Fibroblast of lung (primary cell): ENCODE measurements around the gene AASDHPPT. TPM values are rescaled to one million over a fixed set of nuclear protein-coding genes. Genes with fewer than 3 reads are reported as not detected.

Experiments used
- DNase-seq, 2 donors: peaks; one replicate each; pipeline versions ENCODE4 v3.0.0 to v3.0.0-alpha.2; 2010; ENCODE audit warnings: low read depth in 2 of 2
- H2AFZ ChIP-seq: 2 replicates; pipeline ENCODE4 v1.5.1; 2012; ENCODE audit warnings: low read length, control low read depth, inconsistent platforms
- H3K27ac ChIP-seq: 2 replicates; pipeline ENCODE4 v1.5.1; 2011; ENCODE audit warnings: low read length, control low read depth; ENCODE audit not compliant: insufficient read depth
- H3K27me3 ChIP-seq: 2 replicates; pipeline ENCODE4 v1.5.1; 2011; ENCODE audit warnings: mild to moderate bottlenecking, low read length; ENCODE audit not compliant: control insufficient read depth, insufficient read depth
- H3K36me3 ChIP-seq: 2 replicates; pipeline ENCODE4 v1.5.1; 2011; ENCODE audit warnings: low read length; ENCODE audit not compliant: control insufficient read depth, insufficient read depth
- H3K4me1 ChIP-seq: 2 replicates; pipeline ENCODE4 v1.5.1; 2011; ENCODE audit warnings: low read length; ENCODE audit not compliant: control insufficient read depth, insufficient read depth; ENCODE audit errors: extremely low read depth
- H3K4me2 ChIP-seq: 2 replicates; pipeline ENCODE4 v1.5.1; 2011; ENCODE audit warnings: low read length, control low read depth; ENCODE audit not compliant: insufficient read depth; ENCODE audit errors: extremely low read depth
- H3K4me3 ChIP-seq, 4 experiments: fragments of 200-600 bp in 1 of 4; sonication (generic) in 1 of 4; replicated peaks in 1 of 4; 2 replicates each; pipeline ENCODE4 v1.5.1; 2011 to 2016; ENCODE audit warnings: low read length in 4 of 4, low read depth in 3 of 4, mild to moderate bottlenecking in 3 of 4, control low read depth in 2 of 4, inconsistent platforms in 1 of 4, mixed read lengths in 1 of 4; ENCODE audit not compliant: insufficient read depth in 1 of 4; ENCODE audit errors: control extremely low read depth in 1 of 4
- H3K79me2 ChIP-seq: 2 replicates; pipeline ENCODE4 v1.5.1; 2012; ENCODE audit warnings: mild to moderate bottlenecking, low read length, inconsistent platforms; ENCODE audit not compliant: control insufficient read depth, insufficient read depth
- H3K9ac ChIP-seq: 2 replicates; pipeline ENCODE4 v1.5.1; 2011; ENCODE audit warnings: mild to moderate bottlenecking, low read length, control low read depth; ENCODE audit not compliant: insufficient read depth
- H3K9me3 ChIP-seq: 2 replicates; pipeline ENCODE4 v1.5.1; 2012; ENCODE audit warnings: low read depth, low read length; ENCODE audit not compliant: control insufficient read depth, insufficient read depth
- H4K20me1 ChIP-seq: 2 replicates; pipeline ENCODE4 v1.5.1; 2011; ENCODE audit warnings: low read length; ENCODE audit not compliant: control insufficient read depth, insufficient read depth; ENCODE audit errors: extremely low read depth
- EZH2 ChIP-seq: IDR thresholded peaks from 2 replicates; pipeline ENCODE4 v1.5.1; 2012; ENCODE audit warnings: low read length, control low read depth, mild to moderate bottlenecking; ENCODE audit errors: missing control alignments
- polyA plus RNA-seq, 2 donors: library from polyadenylated mRNA; depleted of rRNA in 1 of 2; stranded (reverse) in 1 of 2; unstranded in 1 of 2; fragments of >200 nt; gene quantifications; 2 replicates each; pipeline ENCODE4 v1.2.1, GENCODE V29; 2011 to 2012; ENCODE audit warnings: missing spikeins in 1 of 2
- total RNA-seq: library from RNA; depleted of rRNA; stranded (reverse); fragments of >200 nt; gene quantifications from 2 replicates; pipeline ENCODE4 v1.2.1, GENCODE V29; 2014
- TF ChIP-seq, protein P1 (sequence below), 2 donors: IDR thresholded peaks in 1 of 2; conservative IDR thresholded peaks in 1 of 2; 1 replicate in 1 of 2; 2 replicates in 1 of 2; pipeline ENCODE4 v1.5.1; 2011 to 2012; ENCODE audit warnings: low read length in 2 of 2, control low read depth in 1 of 2, inconsistent platforms in 1 of 2, low read depth in 1 of 2, mild to moderate bottlenecking in 1 of 2

The AASDHPPT gene
- total and polyA plus RNA-seq, 2 donors (not counting 1 experiment from before 2014, with no cell fraction given): 34.1 to 55.0 TPM

DNA sequence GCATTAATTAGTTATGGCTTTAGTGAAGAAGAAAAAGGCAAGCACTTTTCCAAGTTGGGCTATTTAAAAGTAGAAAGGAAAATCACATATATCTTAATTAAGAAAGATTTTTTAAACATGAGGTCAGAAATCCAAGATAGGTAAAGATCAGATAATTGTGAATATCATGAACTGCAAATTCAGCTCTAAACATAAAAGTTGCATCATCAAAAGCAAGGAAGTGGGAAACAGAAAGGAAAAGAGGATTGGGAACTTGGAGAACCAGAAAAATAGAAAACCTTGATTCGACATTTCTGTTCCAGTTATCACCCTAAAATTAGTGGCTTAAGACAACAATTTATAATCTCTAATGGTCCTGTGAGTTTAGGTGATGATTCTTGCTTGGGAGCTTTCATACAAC, 17.8 kb upstream of the AASDHPPT start:
- Histone ChIP-seq H3K4me1 (no peaks in the 10 kb centered on the region), H4K20me1 (no peaks in the 10 kb centered on the region), H2AFZ (no peak overlapping the region), H3K79me2 (no peaks in the 10 kb centered on the region), H3K36me3 (no peaks in the 10 kb centered on the region), H3K9ac (no peak overlapping the region), H3K4me3 (no peak overlapping the region), H3K4me2 (no peak overlapping the region), H3K27me3 (no peaks in the 10 kb centered on the region), H3K27ac (no peak overlapping the region), H3K9me3 (no peaks in the 10 kb centered on the region)
- DNase-seq: no peak
- TF ChIP-seq, protein P1, sequence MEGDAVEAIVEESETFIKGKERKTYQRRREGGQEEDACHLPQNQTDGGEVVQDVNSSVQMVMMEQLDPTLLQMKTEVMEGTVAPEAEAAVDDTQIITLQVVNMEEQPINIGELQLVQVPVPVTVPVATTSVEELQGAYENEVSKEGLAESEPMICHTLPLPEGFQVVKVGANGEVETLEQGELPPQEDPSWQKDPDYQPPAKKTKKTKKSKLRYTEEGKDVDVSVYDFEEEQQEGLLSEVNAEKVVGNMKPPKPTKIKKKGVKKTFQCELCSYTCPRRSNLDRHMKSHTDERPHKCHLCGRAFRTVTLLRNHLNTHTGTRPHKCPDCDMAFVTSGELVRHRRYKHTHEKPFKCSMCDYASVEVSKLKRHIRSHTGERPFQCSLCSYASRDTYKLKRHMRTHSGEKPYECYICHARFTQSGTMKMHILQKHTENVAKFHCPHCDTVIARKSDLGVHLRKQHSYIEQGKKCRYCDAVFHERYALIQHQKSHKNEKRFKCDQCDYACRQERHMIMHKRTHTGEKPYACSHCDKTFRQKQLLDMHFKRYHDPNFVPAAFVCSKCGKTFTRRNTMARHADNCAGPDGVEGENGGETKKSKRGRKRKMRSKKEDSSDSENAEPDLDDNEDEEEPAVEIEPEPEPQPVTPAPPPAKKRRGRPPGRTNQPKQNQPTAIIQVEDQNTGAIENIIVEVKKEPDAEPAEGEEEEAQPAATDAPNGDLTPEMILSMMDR (conservative IDR thresholded peaks at IDR 0.05 in 1 of 2, IDR thresholded peaks at IDR 0.05 in 1 of 2; ENCODE audit: low read depth in 1 of 2, low read length in 2 of 2): no peak
- TF ChIP-seq EZH2: no peak

DNA sequence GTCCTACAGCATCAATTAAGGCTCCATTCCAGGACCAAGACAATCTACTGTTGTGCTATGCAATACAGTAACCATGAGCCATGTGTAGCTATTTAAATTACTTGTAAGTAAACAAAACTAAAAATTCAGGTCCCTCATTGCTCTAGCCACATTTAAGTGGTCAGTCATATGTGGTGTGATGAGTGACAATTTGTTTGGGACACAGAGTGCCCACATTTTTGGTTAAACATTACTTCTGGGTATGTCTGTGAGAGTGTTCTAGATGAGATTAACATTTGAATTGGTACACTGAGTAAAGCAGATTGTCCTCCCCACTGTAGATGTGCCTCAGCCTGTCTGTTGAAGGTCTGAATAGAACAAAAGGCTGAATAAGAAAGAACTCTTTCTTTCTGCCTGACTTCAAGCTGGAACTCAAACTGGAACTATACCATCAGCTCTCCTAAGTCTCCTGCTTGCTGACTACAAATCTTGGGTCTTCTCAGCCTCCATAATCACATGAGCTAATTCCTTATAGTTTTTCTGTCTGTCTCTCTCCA, 16.1 kb upstream of the AASDHPPT start:
- no peak overlapping the region for H2AFZ ChIP-seq
- no peak for DNase-seq
- TF ChIP-seq, protein P1 (conservative IDR thresholded peaks at IDR 0.05 in 1 of 2, IDR thresholded peaks at IDR 0.05 in 1 of 2; ENCODE audit: low read depth in 1 of 2, low read length in 2 of 2): no peak
- TF ChIP-seq EZH2: no peak
- no peak overlapping the region for H3K9ac ChIP-seq
- H3K27ac ChIP-seq: no peak overlapping the region
- H3K36me3 ChIP-seq: no peaks in the 10 kb centered on the region
- H3K79me2 ChIP-seq: no peaks in the 10 kb centered on the region
- no peak overlapping the region for H3K4me2 ChIP-seq
- H3K4me1 ChIP-seq: no peaks in the 10 kb centered on the region
- no peak overlapping the region for H3K4me3 ChIP-seq
- H3K9me3 ChIP-seq: no peaks in the 10 kb centered on the region
- H4K20me1 ChIP-seq: no peaks in the 10 kb centered on the region
- H3K27me3 ChIP-seq: no peaks in the 10 kb centered on the region

DNA sequence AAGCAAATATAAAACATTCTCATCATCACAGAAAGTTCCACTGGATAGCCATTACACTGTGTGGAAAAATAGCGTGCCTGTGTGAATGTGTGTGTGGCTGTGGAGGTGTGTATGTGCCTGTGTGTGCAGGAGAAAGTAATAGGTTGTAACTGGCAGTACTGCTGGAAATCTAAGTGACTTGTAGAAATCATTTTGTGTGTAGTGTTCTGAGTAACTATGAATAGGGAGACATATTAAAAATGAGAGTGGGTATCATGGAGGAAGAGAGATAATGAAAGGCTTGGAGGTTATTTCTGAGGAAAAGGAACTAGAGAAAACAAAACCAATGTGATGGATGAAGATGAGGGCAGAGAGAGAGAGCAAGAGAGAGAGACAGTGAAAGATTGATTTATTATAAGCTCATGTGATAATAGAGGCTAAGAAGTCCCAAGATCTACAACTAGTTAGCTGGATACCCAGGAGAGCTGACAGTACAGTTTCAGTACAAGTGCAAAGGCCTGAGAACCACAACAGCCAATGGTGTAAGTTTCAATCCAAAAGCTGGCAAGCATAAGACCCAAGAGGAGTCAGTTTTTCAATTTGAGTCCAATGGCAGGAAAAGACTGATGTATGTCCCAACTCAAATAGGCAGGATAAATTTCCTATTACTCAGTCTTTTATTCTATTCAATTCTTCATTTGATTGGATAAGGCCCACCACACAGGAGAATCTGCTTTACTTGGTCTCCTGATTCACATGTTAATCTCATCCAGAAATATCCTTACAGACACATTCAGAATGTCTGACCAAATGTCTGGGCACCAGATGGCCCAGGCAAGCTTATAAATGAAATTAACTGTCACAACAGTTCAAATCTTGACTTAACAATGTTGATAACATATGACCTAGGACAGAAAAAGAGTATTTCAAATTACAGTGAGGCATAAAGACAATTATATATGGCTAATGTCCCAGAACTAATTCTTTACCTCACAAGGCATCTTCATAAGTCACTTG, 15.2 kb upstream of the AASDHPPT start:
- H3K27me3 ChIP-seq: no peaks in the 10 kb centered on the region
- no peak overlapping the region for H3K27ac ChIP-seq
- H3K36me3 ChIP-seq: no peaks in the 10 kb centered on the region
- H3K9ac ChIP-seq: no peak overlapping the region
- no peaks in the 10 kb centered on the region for H3K79me2 ChIP-seq
- H3K4me2 ChIP-seq: no peak overlapping the region
- H3K4me3 ChIP-seq: no peak overlapping the region
- no peaks in the 10 kb centered on the region for H4K20me1 ChIP-seq
- no peak for TF ChIP-seq EZH2
- TF ChIP-seq, protein P1 (conservative IDR thresholded peaks at IDR 0.05 in 1 of 2, IDR thresholded peaks at IDR 0.05 in 1 of 2; ENCODE audit: low read depth in 1 of 2, low read length in 2 of 2): no peak
- H3K4me1 ChIP-seq: no peaks in the 10 kb centered on the region
- no peaks in the 10 kb centered on the region for H3K9me3 ChIP-seq
- no peak overlapping the region for H2AFZ ChIP-seq
- no peak for DNase-seq
